Activated gamma-delta T cell (primary cell): ENCODE measurements around the gene HNRNPUL1.

Experiments
- DNase-seq: peaks from one replicate; lab custom pipeline; 2025; lab: John Stamatoyannopoulos, UW

The HNRNPUL1 gene

GRCh38 chr19:41308450-41309179 lies 44.4 kb downstream of the HNRNPUL1 start:
- DNase-seq = no peak

GRCh38 chr19:41309180-41310032 lies 45.2 kb downstream of the HNRNPUL1 start:
- no peak for DNase-seq

GRCh38 chr19:41310033-41310831 lies 46.1 kb downstream of the HNRNPUL1 start, which contains the start of gene CCDC97:
TSS of gene CCDC97 (plus strand) at chr19:41310172. CDS start at chr19:41310311, 139 bp downstream.
- peak; percentile 72 for DNase-seq

- no peak for DNase-seq
These were observed 46.9 kb downstream of the HNRNPUL1 start for GRCh38 chr19:41311072-41311471.

GRCh38 chr19:41311613-41312012 lies 47.4 kb downstream of the HNRNPUL1 start:
- no peak for DNase-seq

- no peak for DNase-seq
These were observed 52.2 kb downstream of the HNRNPUL1 start for GRCh38 chr19:41316306-41316920.

- DNase-seq = no peak
These were observed 54.7 kb downstream of the HNRNPUL1 start for GRCh38 chr19:41318696-41319499.

- no peak for DNase-seq
These were observed 55.5 kb downstream of the HNRNPUL1 start for GRCh38 chr19:41319500-41320184.

- DNase-seq = no peak
These were observed 56.0 kb downstream of the HNRNPUL1 start for GRCh38 chr19:41320185-41320518.

- no peak for DNase-seq
These were observed 56.4 kb downstream of the HNRNPUL1 start for GRCh38 chr19:41320568-41320967.

- no peak for DNase-seq
These were observed 57.0 kb downstream of the HNRNPUL1 start for GRCh38 chr19:41321204-41321599.

GRCh38 chr19:41321600-41322270 lies 57.6 kb downstream of the HNRNPUL1 start:
- no peak for DNase-seq

GRCh38 chr19:41322451-41322850 lies 58.3 kb downstream of the HNRNPUL1 start:
- no peak for DNase-seq

- DNase-seq = no peak
These were observed 58.9 kb downstream of the HNRNPUL1 start for GRCh38 chr19:41323023-41323422.

- DNase-seq = no peak
These were observed 59.4 kb downstream of the HNRNPUL1 start for GRCh38 chr19:41323430-41324125.

- no peak for DNase-seq
These were observed 60.1 kb downstream of the HNRNPUL1 start for GRCh38 chr19:41324231-41324702.

- DNase-seq = peak; percentile 60
These were observed 60.9 kb downstream of the HNRNPUL1 start for GRCh38 chr19:41324921-41325639.

GRCh38 chr19:41325640-41325946 lies 61.4 kb downstream of the HNRNPUL1 start:
- no peak for DNase-seq
